GM15510 (cell line): ENCODE data around the gene SPEF2.

Experiments used
- POLR2A ChIP-seq: IDR thresholded peaks from 3 replicates; pipeline ENCODE4 v1.6.1; 2011; ENCODE audit warnings: borderline replicate concordance; ENCODE audit not compliant: insufficient read length; ENCODE audit errors: extremely low read depth

Gene SPEF2

DNA sequence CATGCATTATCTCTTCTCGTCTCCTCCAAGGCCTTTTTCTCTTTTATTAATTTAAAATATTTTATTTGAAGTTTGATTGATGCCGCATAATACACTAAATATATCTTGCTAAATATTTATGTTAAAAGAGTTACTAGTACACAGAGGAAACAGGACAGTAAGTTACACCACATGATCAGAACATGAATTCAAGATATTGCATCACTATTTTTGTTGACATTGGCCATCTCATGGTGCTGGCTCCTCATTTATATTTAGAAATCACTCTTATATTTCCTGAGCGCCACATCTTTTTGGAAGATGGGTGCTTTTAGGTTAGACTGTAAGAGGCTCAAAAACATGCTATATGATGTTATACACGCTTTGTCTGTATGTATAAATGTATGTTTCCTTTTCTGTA lies 23.0 kb downstream of the SPEF2 start:
- no peak for TF ChIP-seq POLR2A

GRCh38 chr5:35644543-35644942 lies 26.9 kb downstream of the SPEF2 start:
- no peak for TF ChIP-seq POLR2A

DNA sequence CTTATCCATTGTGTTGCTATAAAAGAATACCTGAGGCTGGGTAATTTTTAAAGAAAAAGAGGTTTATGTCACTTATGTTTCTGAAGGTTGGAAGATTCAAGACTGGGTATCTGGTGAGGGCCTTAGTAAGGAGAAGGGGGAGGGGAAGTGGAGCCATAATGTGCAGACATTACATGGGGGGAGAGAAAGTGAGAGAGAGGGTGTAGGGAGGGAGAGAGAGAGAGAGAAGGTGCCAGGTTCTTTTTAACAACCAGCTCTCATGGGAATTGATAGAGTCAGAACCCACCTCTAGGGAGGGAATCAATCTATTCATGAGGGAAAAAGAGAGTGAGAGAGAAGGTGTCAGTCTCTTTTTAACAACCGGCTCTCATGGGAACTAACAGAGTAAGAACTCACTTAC lies 29.5 kb downstream of the SPEF2 start:
- TF ChIP-seq POLR2A = no peak

DNA sequence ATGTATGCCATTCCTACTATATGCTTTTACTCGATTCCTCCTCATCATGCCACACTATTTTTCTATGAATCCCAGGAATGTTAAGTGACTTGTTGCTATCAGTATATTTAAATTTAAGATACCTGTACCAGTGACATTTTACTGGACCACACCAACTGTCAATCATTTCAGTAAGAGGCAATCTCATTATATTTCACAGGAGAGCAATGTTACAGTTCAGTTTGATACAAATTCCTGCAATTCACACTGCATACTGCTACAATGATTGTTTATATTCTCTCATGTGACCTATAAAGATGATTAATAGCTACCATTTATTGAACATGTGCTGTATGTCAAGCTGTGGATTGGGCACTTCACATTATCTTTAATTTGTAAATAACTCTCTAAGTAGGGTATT lies 30.0 kb downstream of the SPEF2 start:
- TF ChIP-seq POLR2A = no peak

GRCh38 chr5:35651002-35651756 lies 33.5 kb downstream of the SPEF2 start:
- TF ChIP-seq POLR2A = no peak

DNA sequence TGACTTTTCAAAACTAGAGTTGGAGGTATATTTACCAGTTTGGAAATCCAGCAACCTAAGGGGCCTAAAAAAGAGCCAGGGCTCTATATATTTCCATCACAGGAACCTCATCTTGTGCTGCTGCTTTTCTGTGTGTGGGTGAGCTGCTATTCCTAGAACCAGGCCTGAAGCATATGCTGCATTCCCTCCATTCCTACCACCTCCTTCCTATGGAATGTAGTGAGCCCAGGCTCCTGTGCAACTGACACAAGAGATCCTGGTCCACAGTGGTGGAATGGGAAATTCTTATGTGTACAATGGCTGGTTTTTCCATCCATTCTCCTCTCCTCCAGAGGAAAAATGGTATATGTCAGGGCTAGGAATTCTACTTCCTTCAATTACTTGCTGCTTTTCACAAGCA lies 39.1 kb downstream of the SPEF2 start:
- TF ChIP-seq POLR2A = no peak

DNA sequence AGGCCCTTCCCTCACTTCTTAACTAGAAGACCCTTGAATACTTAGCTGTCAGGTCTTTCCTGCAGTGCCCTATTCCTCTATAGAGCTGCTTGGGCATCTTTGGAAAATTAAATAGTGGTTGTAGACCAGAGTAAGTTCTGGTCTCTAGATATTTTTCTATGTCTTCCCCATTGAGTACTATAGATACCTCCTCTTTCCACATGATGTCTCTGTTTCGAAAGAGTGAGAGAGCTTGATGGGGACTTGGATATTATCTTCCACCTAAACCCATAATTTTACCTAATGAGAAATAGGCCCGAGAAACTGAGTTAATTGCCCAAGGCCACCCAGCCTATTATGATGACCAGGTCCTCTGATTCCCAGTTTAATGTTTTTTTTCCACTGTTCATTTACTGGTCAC lies 40.2 kb downstream of the SPEF2 start:
- no peak for TF ChIP-seq POLR2A

DNA sequence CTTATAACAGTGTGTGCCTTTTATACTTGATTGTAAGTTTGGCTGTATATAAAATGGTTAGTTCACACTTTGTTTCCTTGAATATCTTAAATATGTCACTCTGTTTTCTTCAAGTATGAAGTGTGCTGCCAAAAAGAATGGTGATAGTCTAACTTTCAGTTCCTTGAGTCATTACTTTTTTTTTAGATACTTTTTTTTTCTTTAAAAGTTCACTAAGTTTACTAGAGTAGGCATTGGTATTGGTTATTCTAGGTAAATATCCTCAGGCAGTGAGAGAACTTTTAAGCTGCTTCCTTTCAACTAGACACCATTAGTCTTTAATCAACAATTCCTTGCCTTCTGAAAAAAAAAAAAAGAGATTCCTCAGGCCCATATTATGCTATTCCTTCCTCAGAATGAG lies 41.9 kb downstream of the SPEF2 start:
- no peak for TF ChIP-seq POLR2A

GRCh38 chr5:35660451-35660850 lies 42.8 kb downstream of the SPEF2 start:
- TF ChIP-seq POLR2A = no peak

GRCh38 chr5:35664584-35664983 lies 46.9 kb downstream of the SPEF2 start:
- no peak for TF ChIP-seq POLR2A

DNA sequence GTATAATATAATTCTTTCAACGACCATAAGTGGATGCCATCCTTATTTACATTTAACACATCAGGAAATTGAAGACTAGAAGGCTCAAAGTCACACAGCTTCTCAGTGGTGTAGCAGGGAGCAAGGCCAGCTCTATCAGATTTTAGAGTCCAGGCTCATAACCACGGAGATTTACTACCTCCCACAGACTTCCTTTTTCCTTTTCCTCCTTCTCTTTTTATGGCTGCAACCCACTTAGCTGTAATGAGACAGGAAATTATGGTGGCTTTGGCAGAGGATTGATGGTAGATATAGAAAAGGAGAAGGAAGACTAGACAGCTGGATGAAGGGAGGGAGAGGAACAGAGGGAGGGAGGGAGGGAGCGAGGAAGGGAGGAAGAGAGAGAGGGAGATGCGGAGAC lies 47.4 kb downstream of the SPEF2 start:
- no peak for TF ChIP-seq POLR2A

GRCh38 chr5:35668319-35668718 lies 50.7 kb downstream of the SPEF2 start:
- no peak for TF ChIP-seq POLR2A

GRCh38 chr5:35668794-35669193 lies 51.1 kb downstream of the SPEF2 start:
- no peak for TF ChIP-seq POLR2A

- TF ChIP-seq POLR2A = no peak
Measured at GRCh38 chr5:35671541-35672295, 54.1 kb downstream of the SPEF2 start.

- TF ChIP-seq POLR2A = no peak
Measured at GRCh38 chr5:35672995-35673394, 55.3 kb downstream of the SPEF2 start.

DNA sequence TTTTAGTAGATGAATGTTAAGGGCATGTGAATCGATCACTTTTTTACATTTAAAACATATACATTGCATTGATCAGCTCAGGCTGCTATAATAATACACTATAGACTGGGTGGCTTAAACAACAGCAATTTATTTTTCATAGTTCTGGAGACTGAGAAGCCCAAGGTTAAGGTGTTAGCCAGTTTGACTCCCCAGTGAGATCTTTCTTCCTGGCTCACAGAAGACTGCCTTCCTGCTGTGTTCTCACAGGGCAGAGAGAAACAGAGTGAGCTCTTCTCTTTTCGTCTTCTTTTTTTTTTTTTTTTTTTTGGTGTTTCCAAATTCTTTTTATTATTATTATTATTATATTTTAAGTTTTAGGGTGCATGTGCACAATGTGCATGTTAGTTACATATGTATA lies 56.4 kb downstream of the SPEF2 start:
- TF ChIP-seq POLR2A = no peak
